PFSK-1 (cell line): Measurements from ENCODE around the gene PCSK6.

ENCODE experiments used
- FOXP2 ChIP-seq: optimal IDR thresholded peaks from 2 replicates; pipeline ENCODE3; 2011; ENCODE audit warnings: borderline replicate concordance, control low read depth, inconsistent platforms; ENCODE audit not compliant: insufficient read depth; ENCODE audit errors: extremely low read length, extremely low read depth
- POLR2AphosphoS5 ChIP-seq: IDR thresholded peaks from 2 replicates; pipeline ENCODE4 v1.6.1; 2012; ENCODE audit warnings: low read depth, mild to moderate bottlenecking, control low read depth, low read length, moderate library complexity
- REST ChIP-seq, 2 experiments: IDR thresholded peaks; 2 replicates each; pipeline versions ENCODE4 v1.6.1 to v1.8.0; 2011 to 2012; ENCODE audit warnings: low read depth in 2 of 2, low read length in 2 of 2, control low read depth in 1 of 2, inconsistent platforms in 1 of 2, mild to moderate bottlenecking in 1 of 2, moderate library complexity in 1 of 2; ENCODE audit not compliant: insufficient read depth in 1 of 2
- SIN3A ChIP-seq: IDR thresholded peaks from 2 replicates; pipeline ENCODE4 v1.6.1; 2012; ENCODE audit warnings: mild to moderate bottlenecking, low read length, moderate library complexity, borderline replicate concordance; ENCODE audit not compliant: insufficient read depth
- TAF1 ChIP-seq: IDR thresholded peaks from 2 replicates; pipeline ENCODE4 v1.6.1; 2012; ENCODE audit warnings: low read length, control low read depth, borderline replicate concordance; ENCODE audit not compliant: insufficient read depth

Gene PCSK6

GRCh38 chr15:101439920-101440319, 49.6 kb downstream of the PCSK6 start:
- TF ChIP-seq REST (IDR thresholded peaks at IDR 0.05; ENCODE audit: insufficient read depth in 1 of 2, low read depth in 2 of 2, low read length in 2 of 2) (no peak), SIN3A (no peak), POLR2AphosphoS5 (no peak), FOXP2 (no peak), TAF1 (no peak)

DNA sequence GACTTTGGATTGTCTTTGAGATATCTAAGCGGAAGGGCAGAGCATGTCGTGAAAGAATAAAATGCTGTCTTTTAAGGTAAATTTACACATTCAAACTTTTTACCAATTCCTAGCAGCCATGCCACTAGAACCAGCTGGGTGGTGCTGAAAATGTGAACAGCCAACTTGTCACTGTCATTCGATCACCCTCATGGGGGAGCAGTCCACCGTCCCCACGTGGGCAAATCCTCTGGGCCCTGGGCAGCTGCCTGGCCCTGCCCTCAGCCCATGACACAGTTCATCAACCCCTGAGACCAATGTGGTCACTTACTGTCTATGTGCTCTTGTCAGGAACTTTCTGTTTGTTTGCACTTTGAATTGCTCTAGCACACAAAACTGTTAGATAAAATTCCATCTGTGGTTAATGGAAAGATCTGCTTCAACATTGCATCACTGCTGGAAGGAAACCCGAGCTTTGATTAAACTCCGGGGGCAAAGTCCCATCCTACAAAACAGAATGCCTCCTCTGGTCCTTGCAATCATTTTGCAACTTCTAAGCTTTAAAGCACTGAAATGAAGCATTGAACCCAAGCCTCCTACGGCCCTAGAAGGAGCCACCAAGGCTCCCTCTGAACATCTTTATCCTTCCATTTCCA, 50.1 kb downstream of the PCSK6 start:
- no peak for TF ChIP-seq SIN3A
- TF ChIP-seq POLR2AphosphoS5: no peak
- no peak for TF ChIP-seq FOXP2
- no peak for TF ChIP-seq REST (IDR thresholded peaks at IDR 0.05; ENCODE audit: insufficient read depth in 1 of 2, low read depth in 2 of 2, low read length in 2 of 2)
- TF ChIP-seq TAF1: no peak

DNA sequence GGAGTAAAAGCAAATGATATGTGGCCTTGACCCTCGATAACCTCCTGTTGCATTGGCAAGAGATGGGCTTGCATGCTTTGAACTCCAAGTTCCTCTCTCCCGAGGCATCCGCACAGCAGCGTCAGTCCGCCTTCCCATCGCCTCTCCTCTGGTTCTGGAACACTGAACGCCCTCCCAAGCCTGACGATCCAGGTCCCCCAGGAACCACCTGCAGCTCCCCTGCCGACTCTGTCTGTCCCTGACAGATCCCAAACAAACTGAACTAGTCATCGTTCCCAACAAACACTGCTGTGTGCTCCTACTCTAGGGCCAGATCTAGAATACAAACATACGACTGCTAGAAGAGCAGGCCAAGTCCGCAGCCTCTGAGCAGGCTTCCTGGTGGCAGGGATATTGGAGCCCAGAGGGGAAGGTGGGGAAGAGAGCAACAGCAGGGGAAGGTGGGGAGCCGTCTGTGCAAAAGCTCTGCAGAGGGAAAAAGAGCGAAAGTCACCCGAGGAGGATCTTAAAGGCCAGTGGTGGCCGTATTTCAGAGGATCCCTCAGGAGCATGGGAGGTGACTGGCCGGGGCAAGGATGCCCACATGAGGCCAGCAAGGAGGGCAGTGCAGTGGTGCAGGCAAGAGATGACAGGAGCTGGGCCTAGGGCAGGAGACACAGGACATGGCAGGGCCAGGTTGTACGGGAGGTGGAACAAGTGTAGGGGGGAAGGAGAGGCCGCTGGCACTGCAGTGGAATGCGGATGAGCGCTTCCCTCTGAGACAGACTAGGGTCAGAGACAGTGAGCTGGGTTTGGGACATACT, 50.8 kb downstream of the PCSK6 start:
- TF ChIP-seq SIN3A: no peak
- TF ChIP-seq TAF1: no peak
- TF ChIP-seq POLR2AphosphoS5: no peak
- TF ChIP-seq REST (IDR thresholded peaks at IDR 0.05; ENCODE audit: insufficient read depth in 1 of 2, low read depth in 2 of 2, low read length in 2 of 2): no peak
- TF ChIP-seq FOXP2: no peak

DNA sequence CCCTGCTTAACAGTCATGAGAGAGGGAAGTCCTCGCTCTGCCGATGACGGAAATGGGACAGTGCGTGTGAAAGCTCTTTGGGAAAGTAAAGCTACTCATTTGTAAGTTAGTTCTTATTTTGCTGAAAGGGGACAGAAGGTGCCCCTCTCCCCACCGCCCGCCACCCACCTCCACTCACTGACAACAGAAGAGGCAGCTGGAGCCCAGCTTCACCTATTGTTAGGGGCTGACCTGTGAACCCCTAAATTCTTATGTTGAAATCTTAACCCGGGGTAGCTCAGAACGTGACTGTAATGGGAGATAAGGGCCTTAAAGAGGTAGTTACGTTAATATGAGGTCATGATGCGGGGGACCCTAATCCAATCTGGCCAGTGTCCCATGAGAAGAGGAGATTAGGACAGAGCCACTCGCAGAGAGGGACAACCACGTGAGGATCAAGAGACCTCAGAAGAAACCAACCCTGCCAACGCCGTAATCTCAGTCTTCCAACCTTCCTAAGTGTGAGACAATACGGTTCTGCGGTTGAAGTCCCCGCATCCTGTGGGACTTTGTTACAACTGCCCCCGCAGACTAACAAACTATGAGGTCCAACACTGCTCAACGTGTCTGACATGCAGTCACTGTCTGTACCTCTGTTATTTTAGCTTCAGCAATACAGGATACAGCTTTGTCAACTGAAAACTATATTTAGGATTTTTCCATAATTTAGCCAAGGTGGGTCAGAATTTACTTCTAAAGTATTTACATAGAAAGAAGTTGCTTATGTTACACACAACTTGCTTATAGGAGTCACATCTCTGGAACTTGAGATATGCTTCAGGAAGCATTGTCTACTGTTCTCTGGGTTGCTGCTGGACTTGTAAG, 51.7 kb downstream of the PCSK6 start:
- no peak for TF ChIP-seq SIN3A
- TF ChIP-seq TAF1: no peak
- no peak for TF ChIP-seq POLR2AphosphoS5
- TF ChIP-seq FOXP2: no peak
- TF ChIP-seq REST (IDR thresholded peaks at IDR 0.05; ENCODE audit: insufficient read depth in 1 of 2, low read depth in 2 of 2, low read length in 2 of 2): no peak
